ENCODE results near the gene PTPRR.

The PTPRR gene

DNA sequence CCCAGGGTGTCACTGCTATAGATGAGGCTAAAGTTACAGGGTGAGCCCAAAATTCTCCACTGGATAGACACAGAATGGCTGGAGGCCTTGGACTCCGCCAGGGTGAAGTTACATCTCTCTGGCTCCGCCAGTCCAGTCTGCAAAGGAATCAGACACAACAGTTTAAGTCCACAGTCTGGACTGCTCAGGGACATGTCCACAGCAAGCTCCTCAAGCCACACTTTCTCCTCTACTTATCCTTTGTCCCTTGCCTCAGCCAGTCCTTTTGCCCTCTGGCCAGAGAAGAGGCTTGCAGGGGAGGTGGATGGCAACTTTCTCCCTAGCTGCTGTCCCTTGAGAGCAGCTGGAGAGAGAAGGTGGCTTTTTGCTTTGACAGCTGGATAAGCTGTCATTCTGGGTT is 311.3 kb downstream of the PTPRR start:
- TF ChIP-seq, protein P1, sequence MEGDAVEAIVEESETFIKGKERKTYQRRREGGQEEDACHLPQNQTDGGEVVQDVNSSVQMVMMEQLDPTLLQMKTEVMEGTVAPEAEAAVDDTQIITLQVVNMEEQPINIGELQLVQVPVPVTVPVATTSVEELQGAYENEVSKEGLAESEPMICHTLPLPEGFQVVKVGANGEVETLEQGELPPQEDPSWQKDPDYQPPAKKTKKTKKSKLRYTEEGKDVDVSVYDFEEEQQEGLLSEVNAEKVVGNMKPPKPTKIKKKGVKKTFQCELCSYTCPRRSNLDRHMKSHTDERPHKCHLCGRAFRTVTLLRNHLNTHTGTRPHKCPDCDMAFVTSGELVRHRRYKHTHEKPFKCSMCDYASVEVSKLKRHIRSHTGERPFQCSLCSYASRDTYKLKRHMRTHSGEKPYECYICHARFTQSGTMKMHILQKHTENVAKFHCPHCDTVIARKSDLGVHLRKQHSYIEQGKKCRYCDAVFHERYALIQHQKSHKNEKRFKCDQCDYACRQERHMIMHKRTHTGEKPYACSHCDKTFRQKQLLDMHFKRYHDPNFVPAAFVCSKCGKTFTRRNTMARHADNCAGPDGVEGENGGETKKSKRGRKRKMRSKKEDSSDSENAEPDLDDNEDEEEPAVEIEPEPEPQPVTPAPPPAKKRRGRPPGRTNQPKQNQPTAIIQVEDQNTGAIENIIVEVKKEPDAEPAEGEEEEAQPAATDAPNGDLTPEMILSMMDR (IDR thresholded peaks at IDR 0.05; ENCODE audit: low read length, missing control alignments), result no peak
- DNase-seq (ENCODE audit: low read depth), result no peak
- H3K4me3 ChIP-seq (replicated peaks; ENCODE audit: low read depth, low read length), result peak overlapping the region; percentile 57

DNA sequence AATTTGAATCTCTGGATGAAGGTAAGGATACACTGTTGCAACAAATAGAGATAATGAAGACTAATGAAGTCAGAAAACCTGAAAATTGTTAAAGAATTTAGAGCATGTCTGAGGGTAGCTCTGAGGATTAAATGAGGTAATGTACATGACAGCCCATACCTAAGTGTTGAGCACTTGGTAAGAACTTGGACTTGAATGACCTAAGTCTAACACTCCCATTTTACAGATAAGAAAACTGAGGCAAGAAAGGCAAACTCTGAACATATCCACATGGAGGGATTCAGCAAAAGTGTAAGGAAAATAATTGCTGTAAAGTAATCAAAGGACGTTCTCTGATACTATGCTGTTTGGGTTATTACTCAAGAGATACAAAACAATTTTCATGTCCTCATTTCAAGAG is 312.4 kb downstream of the PTPRR start:
- TF ChIP-seq, protein P1 (IDR thresholded peaks at IDR 0.05; ENCODE audit: low read length, missing control alignments), result no peak
- no peak overlapping the region for H3K4me3 ChIP-seq (replicated peaks; ENCODE audit: low read depth, low read length)
- no peak for DNase-seq (ENCODE audit: low read depth)

DNA sequence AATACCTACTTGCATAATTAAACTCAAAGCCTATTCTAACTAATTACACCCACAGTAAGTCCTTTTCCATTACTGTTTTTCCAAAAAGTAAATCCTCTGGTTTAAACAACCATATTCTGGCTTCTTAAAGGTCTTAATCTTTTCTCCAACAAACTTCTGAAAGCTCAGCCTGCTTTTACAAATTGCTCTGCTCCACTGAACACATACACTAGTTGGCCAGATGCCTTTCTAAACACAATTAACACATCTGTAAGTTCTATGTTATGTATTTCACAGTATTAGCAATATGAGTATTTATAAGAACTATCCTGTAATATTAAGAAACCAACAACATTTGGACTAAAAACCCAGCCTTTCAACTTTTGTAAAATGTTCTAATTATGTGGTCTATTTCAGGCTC is 313.4 kb downstream of the PTPRR start:
- DNase-seq (ENCODE audit: low read depth), result no peak
- TF ChIP-seq, protein P1 (IDR thresholded peaks at IDR 0.05; ENCODE audit: low read length, missing control alignments), result no peak
- H3K4me3 ChIP-seq (replicated peaks; ENCODE audit: low read depth, low read length), result peak overlapping the region; percentile 20

DNA sequence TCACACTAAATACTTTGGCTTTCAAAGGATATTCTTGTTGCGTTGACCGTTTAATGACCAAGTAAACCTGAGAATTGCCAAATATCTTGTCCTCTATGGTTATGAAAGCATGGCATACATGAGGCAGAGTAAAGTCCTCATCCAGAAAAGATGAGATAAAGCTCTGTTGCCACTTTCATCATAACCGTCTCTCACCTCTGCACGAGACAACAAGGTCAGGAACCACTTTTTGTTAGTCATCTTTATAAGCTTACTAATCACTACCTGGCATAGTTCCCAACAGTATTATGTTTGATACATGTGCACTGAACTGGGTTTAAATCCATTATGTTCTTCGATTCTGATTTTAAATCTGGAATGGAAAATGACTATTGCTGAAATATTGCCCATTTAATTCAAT is 314.6 kb downstream of the PTPRR start:
- H3K4me3 ChIP-seq (replicated peaks; ENCODE audit: low read depth, low read length), result no peak overlapping the region
- no peak for DNase-seq (ENCODE audit: low read depth)
- TF ChIP-seq, protein P1 (IDR thresholded peaks at IDR 0.05; ENCODE audit: low read length, missing control alignments), result no peak

DNA sequence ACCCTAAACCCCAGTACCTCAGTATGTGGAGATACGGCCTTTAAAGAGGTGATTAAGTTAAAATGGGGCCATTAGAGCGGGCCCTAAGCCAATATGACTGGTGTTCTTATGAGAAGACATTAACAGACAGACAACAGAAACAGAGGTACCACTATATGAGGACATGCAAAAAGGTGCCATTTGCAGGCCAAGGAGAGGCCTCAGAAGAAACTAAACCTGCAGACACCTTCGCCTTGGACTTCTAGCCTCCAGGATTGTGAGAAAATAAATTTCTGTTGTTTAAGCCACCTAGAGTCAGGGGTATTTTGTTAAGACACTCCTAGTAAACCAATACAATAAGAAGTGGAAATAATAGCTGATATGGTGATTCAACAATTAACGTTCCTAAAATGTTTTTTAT is 315.9 kb downstream of the PTPRR start:
- no peak overlapping the region for H3K4me3 ChIP-seq (replicated peaks; ENCODE audit: low read depth, low read length)
- TF ChIP-seq, protein P1 (IDR thresholded peaks at IDR 0.05; ENCODE audit: low read length, missing control alignments), result no peak
- no peak for DNase-seq (ENCODE audit: low read depth)

DNA sequence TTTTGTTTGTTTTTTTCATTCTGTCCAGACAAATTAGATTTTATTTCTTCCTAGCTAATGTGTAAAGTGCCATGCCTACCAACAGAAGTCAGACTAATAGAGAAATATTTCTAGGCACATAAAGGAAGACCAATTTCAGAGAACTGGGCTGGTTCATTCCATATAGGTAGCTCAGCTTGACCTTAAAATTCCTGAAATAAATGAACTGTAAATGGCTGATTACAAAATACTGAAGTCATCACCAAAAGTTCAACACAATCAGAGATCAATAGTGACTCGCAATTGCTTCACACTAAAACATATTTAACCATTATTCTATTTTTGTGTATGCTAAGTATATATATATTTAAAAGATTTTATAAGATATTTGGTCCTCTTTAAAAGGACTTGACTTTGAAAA is 317.5 kb downstream of the PTPRR start:
- no peak for DNase-seq (ENCODE audit: low read depth)
- no peak overlapping the region for H3K4me3 ChIP-seq (replicated peaks; ENCODE audit: low read depth, low read length)
- TF ChIP-seq, protein P1 (IDR thresholded peaks at IDR 0.05; ENCODE audit: low read length, missing control alignments), result no peak

DNA sequence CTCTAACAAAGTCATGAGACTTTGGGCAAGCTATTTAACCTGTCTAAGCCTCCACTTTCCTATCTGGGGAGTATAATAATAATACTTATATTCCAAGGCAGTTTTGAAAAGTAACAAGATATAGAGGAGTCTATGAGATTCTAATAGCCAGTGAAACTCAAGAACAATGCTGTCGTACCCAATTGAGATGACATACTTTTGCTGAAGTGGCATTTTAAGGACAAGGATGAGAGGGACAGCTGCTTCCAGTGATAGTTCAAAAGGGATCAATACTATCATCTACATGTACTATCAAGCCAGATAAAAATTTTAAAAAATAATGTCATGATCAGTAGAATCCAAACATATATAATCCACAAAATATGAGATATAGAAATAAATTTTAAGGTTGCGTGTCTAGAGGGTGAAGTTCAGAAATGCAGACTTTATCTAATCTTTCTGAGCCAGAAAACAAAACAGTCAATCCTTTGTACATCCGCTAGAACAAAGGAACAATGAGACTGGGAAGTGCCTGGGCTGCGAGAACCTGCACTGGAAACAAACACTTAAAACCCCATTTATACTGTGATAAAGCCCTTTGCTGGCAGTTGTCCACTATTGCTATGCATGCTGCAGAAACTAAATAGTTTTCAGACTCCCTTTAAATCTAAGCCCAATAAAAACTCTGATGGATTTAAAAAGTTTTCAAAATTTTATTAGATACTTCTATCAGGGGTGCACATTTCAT is 321.9 kb downstream of the PTPRR start:
- TF ChIP-seq, protein P1 (IDR thresholded peaks at IDR 0.05; ENCODE audit: low read length, missing control alignments), result no peak
- DNase-seq (ENCODE audit: low read depth), result peak; percentile 75
- H3K4me3 ChIP-seq (replicated peaks; ENCODE audit: low read depth, low read length), result no peak overlapping the region

Data from fibroblast of pulmonary artery (primary cell).